MM.1S (cell line): ENCODE measurements around the gene POU4F1.

Experiments used
- EZH2 ChIP-seq: fragments of 300-600 bp; sonication (generic); optimal IDR thresholded peaks from 2 replicates; pipeline ENCODE3; 2017; ENCODE audit warnings: low read depth, mild to moderate bottlenecking, antibody characterized with exemption, low read length, mixed read lengths
- EZH2phosphoT487 ChIP-seq: fragments of 300-600 bp; sonication (generic); IDR thresholded peaks from 2 replicates; pipeline ENCODE4 v1.6.1; 2018; ENCODE audit warnings: antibody characterized with exemption, low read length
- TF ChIP-seq, protein P1 (sequence below): fragments of 300-600 bp; sonication (generic); IDR thresholded peaks from 2 replicates; pipeline ENCODE4 v1.5.1; 2016; ENCODE audit warnings: antibody characterized with exemption, low read length, mixed read lengths

DNA sequence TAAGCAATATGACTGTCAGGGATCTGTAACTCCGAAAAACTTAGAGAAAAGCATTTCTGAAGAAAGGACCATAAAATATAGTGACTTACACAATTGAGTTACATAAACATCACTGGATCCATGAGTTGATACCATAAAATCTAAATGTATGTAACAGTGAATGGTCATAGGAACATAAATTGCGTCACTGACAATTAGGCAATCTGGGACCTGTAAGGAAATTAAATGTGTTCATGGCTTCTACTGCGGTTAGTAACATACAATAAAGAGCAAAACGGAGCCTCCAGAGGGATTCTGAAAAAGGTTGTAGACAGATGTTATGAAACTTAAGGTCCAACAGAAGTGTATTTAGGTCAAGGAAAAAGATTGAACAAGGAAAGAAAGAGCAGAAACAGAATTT lies 27.1 kb downstream of the POU4F1 start:
- TF ChIP-seq, protein P1, sequence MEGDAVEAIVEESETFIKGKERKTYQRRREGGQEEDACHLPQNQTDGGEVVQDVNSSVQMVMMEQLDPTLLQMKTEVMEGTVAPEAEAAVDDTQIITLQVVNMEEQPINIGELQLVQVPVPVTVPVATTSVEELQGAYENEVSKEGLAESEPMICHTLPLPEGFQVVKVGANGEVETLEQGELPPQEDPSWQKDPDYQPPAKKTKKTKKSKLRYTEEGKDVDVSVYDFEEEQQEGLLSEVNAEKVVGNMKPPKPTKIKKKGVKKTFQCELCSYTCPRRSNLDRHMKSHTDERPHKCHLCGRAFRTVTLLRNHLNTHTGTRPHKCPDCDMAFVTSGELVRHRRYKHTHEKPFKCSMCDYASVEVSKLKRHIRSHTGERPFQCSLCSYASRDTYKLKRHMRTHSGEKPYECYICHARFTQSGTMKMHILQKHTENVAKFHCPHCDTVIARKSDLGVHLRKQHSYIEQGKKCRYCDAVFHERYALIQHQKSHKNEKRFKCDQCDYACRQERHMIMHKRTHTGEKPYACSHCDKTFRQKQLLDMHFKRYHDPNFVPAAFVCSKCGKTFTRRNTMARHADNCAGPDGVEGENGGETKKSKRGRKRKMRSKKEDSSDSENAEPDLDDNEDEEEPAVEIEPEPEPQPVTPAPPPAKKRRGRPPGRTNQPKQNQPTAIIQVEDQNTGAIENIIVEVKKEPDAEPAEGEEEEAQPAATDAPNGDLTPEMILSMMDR: no peak
- no peak for TF ChIP-seq EZH2
- no peak for TF ChIP-seq EZH2phosphoT487
